Calu3 (cell line): ENCODE results near the gene SIGLEC1. TPM values are rescaled to one million over a fixed set of nuclear protein-coding genes. Genes with fewer than 3 reads are reported as not detected.

ENCODE experiments used
- BruUV-seq: library from RNA; stranded (reverse); fragments of 400-500 nt; replicated peaks from 2 replicates; lab custom pipeline; 2021; lab: Mats Ljungman, UMichigan
- CTCF ChIA-PET: fragments of 300-600 bp; sonication (Branson Sonifier 250); formaldehyde crosslinking; loops from one replicate; lab custom pipeline; 2022; ENCODE audit warnings: antibody characterized with exemption; lab: Charles Lee
- DNase-seq: peaks from one replicate; pipeline ENCODE4 v3.0.0; 2022
- H3K27ac Mint-ChIP-seq: one replicate; pipeline ENCODE4 v1.8.0; 2022; ENCODE audit warnings: mixed read lengths; ENCODE audit not compliant: unreplicated experiment
- H3K27me3 Mint-ChIP-seq: one replicate; pipeline ENCODE4 v1.8.0; 2022; ENCODE audit warnings: mixed read lengths; ENCODE audit not compliant: unreplicated experiment
- H3K36me3 Mint-ChIP-seq: one replicate; pipeline ENCODE4 v1.8.0; 2022; ENCODE audit warnings: mild to moderate bottlenecking, moderate library complexity, mixed read lengths; ENCODE audit not compliant: insufficient read depth, unreplicated experiment
- H3K4me1 Mint-ChIP-seq: one replicate; pipeline ENCODE4 v1.8.0; 2022; ENCODE audit warnings: mild to moderate bottlenecking, low read depth, mixed read lengths; ENCODE audit not compliant: unreplicated experiment
- H3K4me3 Mint-ChIP-seq: one replicate; pipeline ENCODE4 v1.8.0; 2022; ENCODE audit warnings: mild to moderate bottlenecking, low read depth, moderate library complexity, mixed read lengths; ENCODE audit not compliant: unreplicated experiment
- H3K9me3 Mint-ChIP-seq: one replicate; pipeline ENCODE4 v1.8.0; 2022; ENCODE audit warnings: low read depth, mixed read lengths; ENCODE audit not compliant: unreplicated experiment
- intact Hi-C: fragments of 100-400 bp; cut with micrococcal nuclease; formaldehyde crosslinking; loops from one replicate; pipeline ENCODE4 v1.10.0; 2022; ENCODE audit not compliant: unreplicated experiment
- total RNA-seq: library from RNA; stranded (reverse); gene quantifications from 2 replicates; pipeline ENCODE4 v1.2.3, GENCODE V29; 2022
- TF ChIP-seq, protein P1 (sequence below): fragments of 200-600 bp; IDR thresholded peaks from one replicate; pipeline ENCODE4 v1.8.0; 2022; ENCODE audit warnings: antibody characterized with exemption; ENCODE audit not compliant: unreplicated experiment

SIGLEC1 gene
- total RNA-seq, 1 experiment from 2014 or later, result not detected

DNA sequence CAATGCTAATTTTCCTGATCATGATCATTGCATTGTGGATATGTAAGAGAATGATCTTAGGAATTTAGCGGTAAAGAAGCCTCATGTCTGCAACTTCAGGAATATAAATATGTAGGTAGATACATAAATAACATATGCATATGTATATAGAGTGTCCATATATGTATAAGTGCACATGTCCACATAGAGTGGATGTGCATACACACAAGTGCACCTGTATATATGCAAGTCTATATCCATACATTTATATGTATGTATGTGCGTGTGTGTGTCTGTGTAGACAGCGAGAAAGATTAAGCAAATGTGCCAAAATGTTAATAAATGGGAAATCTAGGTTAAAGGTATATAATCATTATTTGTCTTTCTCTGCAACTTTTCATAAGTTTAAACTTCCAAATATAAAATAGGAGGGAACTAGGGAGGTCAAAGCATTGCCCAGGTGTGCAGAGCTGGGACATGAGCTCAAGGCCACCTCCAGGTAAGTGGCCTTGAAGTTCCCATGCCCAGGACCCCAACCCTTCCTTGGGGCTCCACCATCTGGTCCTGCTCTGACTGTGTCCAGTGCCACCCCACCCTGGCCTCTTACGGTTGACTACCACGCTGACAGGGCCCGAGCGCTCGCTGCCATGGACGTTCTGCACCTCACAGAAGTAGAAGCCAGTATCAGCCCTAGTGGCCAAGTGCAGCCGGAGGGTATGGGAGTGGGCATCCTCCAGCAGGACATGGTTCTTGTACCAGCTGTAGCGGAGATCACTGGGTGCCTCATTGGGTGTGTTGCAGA, 9.6 kb downstream of the SIGLEC1 start:
- no peaks in the 10 kb centered on the region for H3K4me1 Mint-ChIP-seq
- peaks cover 3% of the 10 kb centered on the region for H3K36me3 Mint-ChIP-seq
- no peak overlapping the region for H3K27ac Mint-ChIP-seq
- no TSS peak for BruUV-seq
- DNase-seq, result no peak
- H3K9me3 Mint-ChIP-seq, result no peaks in the 10 kb centered on the region
- CTCF ChIA-PET, result no interaction called here
- intact Hi-C loops, result no loop called here
- peaks cover 41% of the 10 kb centered on the region for H3K27me3 Mint-ChIP-seq
- no peak overlapping the region for H3K4me3 Mint-ChIP-seq
- TF ChIP-seq, protein P1, sequence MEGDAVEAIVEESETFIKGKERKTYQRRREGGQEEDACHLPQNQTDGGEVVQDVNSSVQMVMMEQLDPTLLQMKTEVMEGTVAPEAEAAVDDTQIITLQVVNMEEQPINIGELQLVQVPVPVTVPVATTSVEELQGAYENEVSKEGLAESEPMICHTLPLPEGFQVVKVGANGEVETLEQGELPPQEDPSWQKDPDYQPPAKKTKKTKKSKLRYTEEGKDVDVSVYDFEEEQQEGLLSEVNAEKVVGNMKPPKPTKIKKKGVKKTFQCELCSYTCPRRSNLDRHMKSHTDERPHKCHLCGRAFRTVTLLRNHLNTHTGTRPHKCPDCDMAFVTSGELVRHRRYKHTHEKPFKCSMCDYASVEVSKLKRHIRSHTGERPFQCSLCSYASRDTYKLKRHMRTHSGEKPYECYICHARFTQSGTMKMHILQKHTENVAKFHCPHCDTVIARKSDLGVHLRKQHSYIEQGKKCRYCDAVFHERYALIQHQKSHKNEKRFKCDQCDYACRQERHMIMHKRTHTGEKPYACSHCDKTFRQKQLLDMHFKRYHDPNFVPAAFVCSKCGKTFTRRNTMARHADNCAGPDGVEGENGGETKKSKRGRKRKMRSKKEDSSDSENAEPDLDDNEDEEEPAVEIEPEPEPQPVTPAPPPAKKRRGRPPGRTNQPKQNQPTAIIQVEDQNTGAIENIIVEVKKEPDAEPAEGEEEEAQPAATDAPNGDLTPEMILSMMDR, result no peak

DNA sequence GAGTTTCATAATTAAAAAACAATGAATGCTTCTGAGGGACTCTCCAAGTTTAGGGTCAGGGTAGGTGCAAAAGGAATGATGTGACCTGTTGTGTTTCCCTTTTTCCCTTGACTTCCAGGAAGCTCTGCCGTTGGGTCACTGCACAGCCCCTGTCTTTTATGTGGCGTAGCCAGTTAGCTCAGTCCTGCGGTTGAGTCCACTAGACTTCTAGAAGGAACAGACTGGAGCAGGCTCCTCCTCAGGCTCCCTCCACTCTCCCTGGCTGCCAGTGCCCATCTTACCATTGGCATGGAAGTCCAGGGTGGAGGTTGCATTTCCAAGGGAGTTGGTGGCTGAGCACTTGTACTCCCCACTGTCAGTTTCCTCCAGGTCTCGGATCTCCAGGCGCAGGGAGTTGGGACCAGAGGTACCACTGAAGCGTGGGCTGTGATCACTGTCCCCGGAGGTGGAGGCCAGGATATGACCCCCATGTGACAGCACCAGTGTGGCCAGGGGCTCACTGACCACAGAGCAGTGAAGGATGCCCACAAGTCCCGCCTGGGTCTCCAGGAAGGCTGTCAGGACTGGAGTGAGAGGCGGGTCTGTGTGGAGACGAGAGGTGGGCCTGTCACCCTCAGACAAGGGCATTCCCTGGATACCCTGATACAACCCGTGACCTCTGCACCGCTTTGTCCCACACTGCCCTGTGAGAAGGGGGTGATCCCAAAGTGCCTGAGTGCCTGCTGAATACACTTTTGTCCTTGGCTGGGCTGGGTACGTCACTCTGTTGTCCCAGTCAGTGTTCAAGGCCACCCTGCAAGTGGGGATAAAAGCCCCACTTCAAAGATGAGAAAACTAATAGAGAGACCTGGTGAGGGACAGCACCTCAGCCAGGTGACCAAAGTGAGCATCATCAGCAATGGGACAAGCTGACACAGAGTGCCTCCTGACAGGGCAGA, 11.1 kb downstream of the SIGLEC1 start:
- no peaks in the 10 kb centered on the region for H3K36me3 Mint-ChIP-seq
- H3K4me3 Mint-ChIP-seq, result no peak overlapping the region
- H3K27me3 Mint-ChIP-seq, result peaks cover 33% of the 10 kb centered on the region
- no TSS peak for BruUV-seq
- H3K9me3 Mint-ChIP-seq, result no peaks in the 10 kb centered on the region
- no peaks in the 10 kb centered on the region for H3K4me1 Mint-ChIP-seq
- H3K27ac Mint-ChIP-seq, result no peak overlapping the region
- intact Hi-C loops, result no loop called here
- TF ChIP-seq, protein P1, result no peak
- CTCF ChIA-PET, result no interaction called here
- DNase-seq, result no peak

DNA sequence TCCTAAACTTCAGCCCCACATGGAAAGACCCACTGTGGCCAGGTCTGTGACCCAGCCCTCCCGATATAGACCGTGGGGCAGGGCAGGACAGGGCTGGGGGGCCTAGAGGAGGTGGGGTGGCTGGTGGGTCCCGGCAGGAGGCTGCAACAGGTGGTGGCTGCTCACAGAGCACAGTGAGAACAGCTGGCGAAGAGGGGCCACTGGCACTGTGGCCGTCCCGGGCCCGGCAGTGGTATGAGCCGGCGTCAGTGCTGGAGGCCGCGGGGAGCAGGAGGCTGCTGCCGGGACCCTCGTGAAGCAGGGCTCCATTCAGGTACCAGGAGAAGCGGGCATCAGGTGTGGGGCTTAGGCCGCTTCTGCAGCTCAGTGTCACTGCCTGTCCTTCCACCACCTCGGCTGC, 13.4 kb downstream of the SIGLEC1 start:
- Mint-ChIP-seq H3K4me1 (no peaks in the 10 kb centered on the region), H3K4me3 (no peak overlapping the region), H3K27me3 (peaks cover 25% of the 10 kb centered on the region), H3K9me3 (no peaks in the 10 kb centered on the region), H3K36me3 (no peaks in the 10 kb centered on the region), H3K27ac (no peak overlapping the region)
- CTCF ChIA-PET, result interaction anchor here (1.6 kb wide), 1 partner anchor 12 kb away, joined by 4 read pairs; no protein-coding TSS in a partner anchor
- intact Hi-C loops, result no loop called here
- no TSS peak for BruUV-seq
- no peak for DNase-seq
- TF ChIP-seq, protein P1, result no peak

DNA sequence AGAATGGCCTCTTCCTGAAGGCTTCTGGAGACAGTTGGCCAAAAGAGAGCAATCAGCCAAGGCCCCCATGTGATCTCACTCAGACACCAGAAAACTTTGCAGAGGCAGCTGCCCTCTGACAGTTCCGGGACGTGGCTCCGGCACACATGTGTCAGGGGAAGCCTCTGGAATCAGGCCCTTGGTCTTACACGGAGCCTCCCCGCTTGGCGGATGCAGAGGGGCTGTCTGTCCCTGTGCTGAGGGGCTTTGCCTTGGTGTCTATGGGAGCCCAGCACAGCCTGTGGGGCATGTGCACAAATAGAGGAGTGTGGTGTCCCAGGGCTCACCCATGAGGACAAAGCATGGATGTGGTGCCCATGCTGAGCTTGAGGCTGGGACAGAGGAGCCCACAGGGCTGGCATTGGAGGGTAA, 13.8 kb downstream of the SIGLEC1 start:
- no TSS peak for BruUV-seq
- Mint-ChIP-seq H3K4me3 (no peak overlapping the region), H3K36me3 (no peaks in the 10 kb centered on the region), H3K4me1 (no peaks in the 10 kb centered on the region), H3K27me3 (peaks cover 20% of the 10 kb centered on the region), H3K27ac (no peak overlapping the region), H3K9me3 (no peaks in the 10 kb centered on the region)
- intact Hi-C loops, result no loop called here
- TF ChIP-seq, protein P1, result no peak
- CTCF ChIA-PET, result interaction anchor here (1.6 kb wide), 1 partner anchor 12 kb away, joined by 4 read pairs; no protein-coding TSS in a partner anchor
- DNase-seq, result no peak
